Chondrocyte (in vitro differentiated cells): ENCODE data around the gene EVA1C. TPM values are rescaled to one million over a fixed set of nuclear protein-coding genes. Genes with fewer than 3 reads are reported as not detected.
"Not testable (repeated sequence)": the region's sequence is repeated elsewhere in the genome, so short reads cannot be mapped to it uniquely, and the experiment has no call there.

ENCODE experiments used
- DNase-seq: peaks from one replicate; pipeline ENCODE4 v3.0.0; 2021; ENCODE audit warnings: mixed read lengths, low spot score
- H3K27ac Mint-ChIP-seq: one replicate; pipeline ENCODE4 v1.8.0; 2021; ENCODE audit warnings: mild to moderate bottlenecking, moderate library complexity, mixed read lengths; ENCODE audit not compliant: unreplicated experiment
- H3K27me3 Mint-ChIP-seq: 2 replicates; pipeline ENCODE4 v1.8.0; 2021; ENCODE audit warnings: low read depth, mixed read lengths
- H3K36me3 Mint-ChIP-seq: 2 replicates; pipeline ENCODE4 v1.8.0; 2021; ENCODE audit warnings: low read depth, mixed read lengths
- H3K4me1 Mint-ChIP-seq: 2 replicates; pipeline ENCODE4 v1.8.0; 2021; ENCODE audit warnings: low read depth, mild to moderate bottlenecking, mixed read lengths
- H3K4me3 Mint-ChIP-seq: one replicate; pipeline ENCODE4 v1.8.0; 2021; ENCODE audit warnings: mild to moderate bottlenecking, moderate library complexity, mixed read lengths; ENCODE audit not compliant: unreplicated experiment
- H3K9me3 Mint-ChIP-seq: 2 replicates; pipeline ENCODE4 v1.8.0; 2021; ENCODE audit warnings: low read depth, mixed read lengths
- CTCF ChIP-seq: fragments of 200-600 bp; sonication (generic); IDR thresholded peaks from 2 replicates; pipeline ENCODE4 v1.5.0; 2021; ENCODE audit warnings: antibody characterized with exemption, mild to moderate bottlenecking, moderate library complexity
- total RNA-seq: library from RNA; stranded (reverse); gene quantifications from 3 replicates; pipeline ENCODE4 v1.2.1, GENCODE V29; 2021

EVA1C gene
- total RNA-seq, 1 donor from 2014 or later = 2.0 TPM

- no peak overlapping the region for H3K4me3 Mint-ChIP-seq
- H3K27me3 Mint-ChIP-seq = peaks cover 9% of the 10 kb centered on the region
- TF ChIP-seq CTCF = no peak
- peaks cover 2% of the 10 kb centered on the region for H3K36me3 Mint-ChIP-seq
- no peak overlapping the region for H3K27ac Mint-ChIP-seq
- H3K4me1 Mint-ChIP-seq = no peaks in the 10 kb centered on the region
- no peaks in the 10 kb centered on the region for H3K9me3 Mint-ChIP-seq
- no peak for DNase-seq
Measured at GRCh38 chr21:32534113-32534512, 121.6 kb downstream of the EVA1C start.

GRCh38 chr21:32535612-32536011 lies 123.1 kb downstream of the EVA1C start:
- no peaks in the 10 kb centered on the region for H3K4me1 Mint-ChIP-seq
- peaks cover 11% of the 10 kb centered on the region for H3K27me3 Mint-ChIP-seq
- no peaks in the 10 kb centered on the region for H3K9me3 Mint-ChIP-seq
- H3K27ac Mint-ChIP-seq = no peak overlapping the region
- peaks cover 2% of the 10 kb centered on the region for H3K36me3 Mint-ChIP-seq
- no peak for DNase-seq
- H3K4me3 Mint-ChIP-seq = no peak overlapping the region
- TF ChIP-seq CTCF = no peak

DNA sequence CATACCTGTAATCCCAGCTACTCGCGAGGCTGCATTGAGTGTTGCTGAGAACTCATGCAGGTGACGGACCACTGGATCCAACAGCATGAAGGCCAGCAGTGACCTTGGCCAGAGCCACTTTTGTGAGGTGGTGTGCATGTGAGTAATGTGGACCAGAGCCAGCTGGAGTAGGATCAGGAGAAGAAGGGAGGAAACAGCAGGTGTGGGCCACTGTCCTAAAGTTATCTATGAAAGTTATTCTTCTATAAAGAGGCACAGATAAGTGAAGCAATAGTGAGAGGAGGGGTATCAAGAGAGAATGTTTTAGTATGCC lies 125.0 kb downstream of the EVA1C start:
- no peak overlapping the region for H3K4me3 Mint-ChIP-seq
- TF ChIP-seq CTCF = no peak

GRCh38 chr21:32538147-32538792 lies 125.8 kb downstream of the EVA1C start:
- Mint-ChIP-seq H3K4me1 (no peaks in the 10 kb centered on the region), H3K9me3 (no peaks in the 10 kb centered on the region), H3K27me3 (peaks cover 10% of the 10 kb centered on the region), H3K4me3 (no peak overlapping the region), H3K36me3 (peaks cover 2% of the 10 kb centered on the region), H3K27ac (no peak overlapping the region)
- DNase-seq = no peak
- TF ChIP-seq CTCF = no peak

More for the DNA sequence above, 125.0 kb downstream of the EVA1C start:
- Mint-ChIP-seq H3K27me3 (peaks cover 11% of the 10 kb centered on the region), H3K9me3 (no peaks in the 10 kb centered on the region), H3K4me1 (no peaks in the 10 kb centered on the region), H3K36me3 (peaks cover 2% of the 10 kb centered on the region), H3K27ac (no peak overlapping the region)
- no peak for DNase-seq

GRCh38 chr21:32539378-32539777 lies 126.9 kb downstream of the EVA1C start:
- Mint-ChIP-seq H3K27ac (no peak overlapping the region), H3K36me3 (peaks cover 2% of the 10 kb centered on the region), H3K27me3 (peaks cover 10% of the 10 kb centered on the region), H3K4me3 (no peak overlapping the region), H3K9me3 (no peaks in the 10 kb centered on the region), H3K4me1 (no peaks in the 10 kb centered on the region)
- no peak for TF ChIP-seq CTCF
- no peak for DNase-seq

DNA sequence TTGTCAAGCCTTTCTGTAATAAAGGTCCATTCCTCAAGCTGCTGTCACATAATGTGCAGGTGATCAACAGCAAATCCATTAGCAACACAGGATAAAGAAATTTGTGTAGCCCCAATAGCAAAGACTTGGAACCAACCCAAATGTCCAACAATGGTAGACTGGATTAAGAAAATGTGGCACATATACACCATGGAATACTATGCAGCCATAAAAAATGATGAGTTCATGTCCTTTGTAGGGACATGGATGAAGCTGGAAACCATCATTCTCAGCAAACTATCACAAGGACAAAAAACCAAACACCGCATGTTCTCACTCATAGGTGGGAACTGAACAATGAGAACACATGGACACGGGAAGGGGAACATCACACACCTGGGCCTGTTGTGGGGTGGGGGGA lies 130.6 kb downstream of the EVA1C start:
- H3K4me1 Mint-ChIP-seq, H3K36me3 Mint-ChIP-seq, H3K9me3 Mint-ChIP-seq, H3K27ac Mint-ChIP-seq, H3K27me3 Mint-ChIP-seq, DNase-seq, H3K4me3 Mint-ChIP-seq: not testable (repeated sequence)
